Spleen (tissue), 11 donors: ENCODE data around the gene GPC4. TPM values are rescaled to one million over a fixed set of nuclear protein-coding genes. Genes with fewer than 3 reads are reported as not detected.

Experiments used
- DNase-seq: peaks from one replicate; pipeline ENCODE4 v3.0.0-alpha.2; 2020
- H3K27ac ChIP-seq, 8 donors: fragments of 200-600 bp; sonication (generic) in 7 of 8; 1 replicate in 4 of 8; 2 replicates in 4 of 8; pipeline versions ENCODE4 v1.5.0 to v1.8.0; 2016 to 2021; ENCODE audit warnings: inconsistent platforms in 4 of 8, mild to moderate bottlenecking in 4 of 8, moderate library complexity in 1 of 8
- H3K27me3 ChIP-seq, 7 donors: fragments of 200-600 bp; sonication (generic) in 6 of 7; replicated peaks in 1 of 7; 1 replicate in 4 of 7; 2 replicates in 3 of 7; pipeline versions ENCODE4 v1.5.0 to v1.8.0; 2016 to 2021; ENCODE audit warnings: inconsistent platforms in 3 of 7, mild to moderate bottlenecking in 1 of 7
- H3K36me3 ChIP-seq, 6 donors: fragments of 200-600 bp; sonication (generic) in 5 of 6; 1 replicate in 4 of 6; 2 replicates in 2 of 6; pipeline versions ENCODE4 v1.5.0 to v1.8.0; 2016 to 2021; ENCODE audit warnings: inconsistent platforms in 2 of 6
- H3K4me1 ChIP-seq, 6 donors: fragments of 200-600 bp; sonication (generic) in 5 of 6; 1 replicate in 3 of 6; 2 replicates in 3 of 6; pipeline versions ENCODE4 v1.5.0 to v1.8.0; 2016 to 2021; ENCODE audit warnings: inconsistent platforms in 3 of 6
- H3K4me3 ChIP-seq, 8 donors: fragments of 200-600 bp; sonication (generic) in 7 of 8; 1 replicate in 4 of 8; 2 replicates in 4 of 8; pipeline versions ENCODE4 v1.5.0 to v1.8.0; 2016 to 2021; ENCODE audit warnings: inconsistent platforms in 4 of 8, mild to moderate bottlenecking in 4 of 8, moderate library complexity in 2 of 8
- H3K9me3 ChIP-seq, 8 donors: fragments of 200-600 bp; sonication (generic) in 7 of 8; 1 replicate in 4 of 8; 2 replicates in 4 of 8; pipeline versions ENCODE4 v1.5.0 to v1.8.0; 2016 to 2021; ENCODE audit warnings: inconsistent platforms in 4 of 8
- CTCF ChIP-seq, 11 experiments: fragments of 200-600 bp in 7 of 11; fragments of 450-650 bp in 4 of 11; sonication (generic) in 4 of 11; IDR thresholded peaks in 8 of 11; conservative IDR thresholded peaks in 3 of 11; 1 replicate in 7 of 11; 2 replicates in 4 of 11; pipeline versions ENCODE4 v1.4.0 to v1.8.0; 2016 to 2021; ENCODE audit warnings: antibody characterized with exemption in 11 of 11, inconsistent platforms in 4 of 11, mild to moderate bottlenecking in 1 of 11
- POLR2A ChIP-seq, 3 donors: fragments of 450-650 bp; IDR thresholded peaks; one replicate each; pipeline ENCODE4 v1.5.1; 2017; ENCODE audit warnings: antibody characterized with exemption in 3 of 3, mild to moderate bottlenecking in 1 of 3
- POLR2AphosphoS5 ChIP-seq, 3 donors: sonication (generic); formaldehyde crosslinking; IDR thresholded peaks; one replicate each; pipeline ENCODE4 v1.5.1; 2017; ENCODE audit warnings: antibody characterized with exemption in 3 of 3
- WGBS, 5 donors: extraction: QIAGEN DNeasy Blood & Tissue Kit in 3 of 5; methylation state at CpG; one replicate each; pipeline versions ENCODE4 v1.1.5 to v1.1.7; 2013 to 2018; 5-methylcytosine and 5-hydroxymethylcytosine counted together
- intact Hi-C: fragments of 100-400 bp; cut with DNase I; formaldehyde crosslinking; loops from one replicate; pipeline ENCODE4 v1.15.0; 2023; ENCODE audit warnings: low total_unique reads
- polyA plus RNA-seq, 3 donors: library from polyadenylated mRNA; stranded (reverse); fragments of 200-250 nt; gene quantifications; one replicate each; pipeline ENCODE4 v1.2.1, GENCODE V29; 2013
- total RNA-seq, 7 donors: library from RNA; depleted of rRNA in 3 of 7; stranded (reverse); fragments of >200 nt in 3 of 7; fragmentation: NEBNext Ultra II Directional in 4 of 7; extraction: Animal tissue kit (Norgen Biotek cat#: 25700) in 4 of 7; gene quantifications; one replicate each; pipeline versions ENCODE4 v1.1.0 to v1.2.1, GENCODE V29; 2016 to 2021
- donor health status: healthy with polysubstance abuse.
- donor health status: DM: no; HTN: no; CAD: no; lungs with moderate emphysema.
- donor health status: DM: no; HTN: no; CAD: no.
- donor health status: Bipolar disorder and iron deficiency.
- donor health status: healthy.
- donor health status: DM: no; HTN: no; CAD: no.
- donor health status: DM: yes; HTN: yes; CAD: no.

Gene GPC4
- total and polyA plus RNA-seq, 10 donors, result 0.70 to 17.7 (median 4.9) TPM

- H3K27ac ChIP-seq, result no peak overlapping the region
- H3K4me1 ChIP-seq, result no peaks in the 10 kb centered on the region
- intact Hi-C loops, result no loop called here
- H3K27me3 ChIP-seq, result no peaks in the 10 kb centered on the region
- TF ChIP-seq POLR2A (IDR thresholded peaks at IDR 0.05) (no peak), POLR2AphosphoS5 (IDR thresholded peaks at IDR 0.05) (no peak), CTCF (IDR thresholded peaks at IDR 0.05 in 8 of 11, conservative IDR thresholded peaks at IDR 0.05 in 3 of 11) (no peak)
- H3K4me3 ChIP-seq, result no peak overlapping the region
- no peak for DNase-seq
- H3K36me3 ChIP-seq, result no peaks in the 10 kb centered on the region
- WGBS, 5 donors, result 52 to 70% (median 57%) methylated on average over 2 of the region's 2 CpGs
- H3K9me3 ChIP-seq, result no peaks in the 10 kb centered on the region
Measured at GRCh38 chrX:133369065-133369464, 46.2 kb downstream of the GPC4 start.

- TF ChIP-seq POLR2A (IDR thresholded peaks at IDR 0.05) (no peak), CTCF (IDR thresholded peaks at IDR 0.05 in 8 of 11, conservative IDR thresholded peaks at IDR 0.05 in 3 of 11) (no peak), POLR2AphosphoS5 (IDR thresholded peaks at IDR 0.05) (no peak)
- Histone ChIP-seq H3K27ac (no peak overlapping the region), H3K4me3 (no peak overlapping the region), H3K36me3 (no peaks in the 10 kb centered on the region), H3K9me3 (no peaks in the 10 kb centered on the region), H3K27me3 (no peaks in the 10 kb centered on the region), H3K4me1 (no peaks in the 10 kb centered on the region)
- no peak for DNase-seq
- intact Hi-C loops, result no loop called here
Measured at GRCh38 chrX:133366735-133367134, 48.6 kb downstream of the GPC4 start.

DNA sequence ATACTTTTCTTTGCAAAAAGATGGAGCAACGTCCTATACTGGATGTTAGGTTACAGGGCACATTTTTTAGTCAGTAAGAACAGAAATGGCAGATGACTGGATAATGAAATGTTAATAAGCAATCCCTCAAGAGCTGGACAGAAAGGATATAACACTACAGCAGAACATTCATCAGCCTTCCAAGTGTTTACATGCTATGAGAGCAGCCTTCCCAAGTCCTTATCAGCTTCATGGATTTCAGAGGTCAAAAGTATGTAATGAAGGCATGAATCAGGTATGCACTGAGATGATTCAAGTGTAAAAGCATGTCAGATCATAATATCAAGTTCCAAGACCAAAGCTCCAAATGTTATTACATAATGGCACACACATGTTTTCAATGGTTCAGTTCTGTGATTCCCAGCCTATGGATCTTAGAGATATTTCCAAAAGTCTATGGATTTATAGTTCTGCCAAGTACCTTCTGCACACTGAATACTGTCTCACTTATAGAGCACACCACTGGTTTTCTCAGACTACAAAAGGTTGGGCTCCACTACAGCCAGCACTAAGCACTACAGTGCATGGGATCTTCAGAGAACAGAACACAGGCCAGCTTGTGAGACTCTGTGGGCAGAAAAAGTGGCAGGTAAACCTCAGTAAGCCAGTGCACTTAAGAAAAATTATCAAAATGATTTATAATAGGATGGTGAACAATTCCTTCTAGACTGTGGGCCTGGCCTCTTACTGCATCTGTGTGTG lies 49.2 kb downstream of the GPC4 start:
- H3K27me3 ChIP-seq, result no peaks in the 10 kb centered on the region
- DNase-seq, result no peak
- 21 to 58% (median 29%) methylated on average over 1 of the region's 1 CpG for WGBS, 5 donors
- H3K4me1 ChIP-seq, result no peaks in the 10 kb centered on the region
- no peak overlapping the region for H3K4me3 ChIP-seq
- no peak overlapping the region for H3K27ac ChIP-seq
- no peaks in the 10 kb centered on the region for H3K36me3 ChIP-seq
- no peak for TF ChIP-seq POLR2AphosphoS5 (IDR thresholded peaks at IDR 0.05)
- no peak for TF ChIP-seq CTCF (IDR thresholded peaks at IDR 0.05 in 8 of 11, conservative IDR thresholded peaks at IDR 0.05 in 3 of 11)
- TF ChIP-seq POLR2A (IDR thresholded peaks at IDR 0.05), result no peak
- H3K9me3 ChIP-seq, result no peaks in the 10 kb centered on the region
- intact Hi-C loops, result no loop called here

DNA sequence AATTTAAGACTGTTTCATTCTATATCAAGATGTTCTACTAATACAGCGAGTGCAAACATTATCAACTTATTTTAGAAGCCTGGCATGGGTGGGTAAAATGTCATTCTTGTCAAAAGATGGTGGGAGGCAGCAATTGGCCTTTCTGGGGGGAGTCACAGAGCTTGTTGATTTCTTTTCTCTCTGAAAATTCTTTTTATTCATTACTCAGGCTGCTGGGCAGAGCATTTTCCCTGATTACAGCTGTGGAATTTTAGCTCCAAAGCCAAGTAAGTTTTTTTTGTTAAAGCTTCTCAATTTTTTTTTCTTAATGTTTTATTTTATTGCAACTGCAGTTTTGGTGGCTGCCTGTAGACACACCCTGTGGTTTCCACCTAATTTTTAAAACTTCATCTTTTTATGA lies 50.4 kb downstream of the GPC4 start:
- TF ChIP-seq POLR2A (IDR thresholded peaks at IDR 0.05) (no peak), POLR2AphosphoS5 (IDR thresholded peaks at IDR 0.05) (no peak), CTCF (IDR thresholded peaks at IDR 0.05 in 8 of 11, conservative IDR thresholded peaks at IDR 0.05 in 3 of 11) (no peak)
- no peaks in the 10 kb centered on the region for H3K9me3 ChIP-seq
- intact Hi-C loops, result no loop called here
- H3K27me3 ChIP-seq, result no peaks in the 10 kb centered on the region
- no peaks in the 10 kb centered on the region for H3K4me1 ChIP-seq
- DNase-seq, result no peak
- H3K36me3 ChIP-seq, result no peaks in the 10 kb centered on the region
- no peak overlapping the region for H3K27ac ChIP-seq
- WGBS, 5 donors, result 44 to 89% (median 61%) methylated on average over 1 of the region's 1 CpG
- no peak overlapping the region for H3K4me3 ChIP-seq
